HG02798 (cell line): Measurements from ENCODE around the gene RPL10L.

ENCODE experiments used
- ATAC-seq: cut with Tn5 transposase; IDR thresholded peaks from one replicate; pipeline ENCODE4 v1.9.1; 2021; ENCODE audit warnings: mild to moderate bottlenecking; ENCODE audit not compliant: unreplicated experiment, poor library complexity

The RPL10L gene

GRCh38 chr14:46651526-46652144 is at the start of gene RPL10L:
Gene RPL10L (minus strand): TSS chr14:46651781. CDS start chr14:46651736, 45 bp downstream.
- no peak for ATAC-seq

- ATAC-seq = no peak
These were observed 40.2 kb upstream of the RPL10L start for GRCh38 chr14:46691819-46692218.

GRCh38 chr14:46686652-46687051 is 35.1 kb upstream of the RPL10L start:
- no peak for ATAC-seq

GRCh38 chr14:46672128-46672527 is 20.5 kb upstream of the RPL10L start:
- ATAC-seq = no peak

GRCh38 chr14:46663382-46663781 is 11.8 kb upstream of the RPL10L start:
- ATAC-seq = no peak

GRCh38 chr14:46661728-46662127 is 10.1 kb upstream of the RPL10L start:
- no peak for ATAC-seq

- no peak for ATAC-seq
These were observed 1.6 kb upstream of the RPL10L start for GRCh38 chr14:46653031-46653755.

- no peak for ATAC-seq
These were observed 4.8 kb downstream of the RPL10L start for GRCh38 chr14:46646796-46647195.

- ATAC-seq = no peak
These were observed 24.7 kb downstream of the RPL10L start for GRCh38 chr14:46626876-46627275.
